K562 (cell line): ENCODE measurements around the gene OTOG. TPM values are rescaled to one million over a fixed set of nuclear protein-coding genes. Genes with fewer than 3 reads are reported as not detected.
A peak's percentile ranks its signal among the peaks of the same experiment; 100 is the strongest.

ENCODE experiments used
- ATAC-seq: fragments of 200-7000 bp; cut with Tn5 transposase; 3 replicates; pipeline ENCODE4 v1.9.1; 2020; ENCODE audit warnings: moderate library complexity
- BruUV-seq: library from RNA; stranded (reverse); fragments of 400-500 nt; replicated peaks from 2 replicates; lab custom pipeline; 2021; lab: Mats Ljungman, UMichigan
- CTCF ChIA-PET: fragments of 300-600 bp; formaldehyde crosslinking; extraction: SDS; loops from one replicate; lab custom pipeline; 2021; ENCODE audit warnings: low intra/inter-chr PET ratio; lab: Yijun Ruan, JAX
- POLR2A ChIA-PET: fragments of 300-600, 350-650 bp; sonication (Branson Sonifier 250); formaldehyde crosslinking; extraction: SDS; loops from one replicate; lab custom pipeline; 2021; ENCODE audit warnings: antibody characterized with exemption, inconsistent platforms; lab: Yijun Ruan, JAX
- DNase-seq, 4 experiments: peaks; one replicate each; pipeline versions ENCODE4 v3.0.0 to v3.0.0-alpha.2; 2011 to 2018; ENCODE audit warnings: low spot score in 3 of 4, mixed read lengths in 3 of 4; ENCODE audit errors: extremely low read depth in 1 of 4
- FAIRE-seq: peaks from 2 replicates; lab custom pipeline; 2011; peaks lifted over from hg19 to GRCh38; lab: Jason Lieb, UNC
- H2AFZ ChIP-seq: 2 replicates; pipeline ENCODE4 v1.6.0; 2011; ENCODE audit warnings: low read depth, low read length, control low read depth, inconsistent platforms
- H3K27ac ChIP-seq: fragments of 200-600 bp; 3 replicates; pipeline ENCODE4 v1.8.0; 2011; ENCODE audit warnings: low read depth, mild to moderate bottlenecking, control low read depth, inconsistent platforms, low read length, moderate library complexity, mixed read lengths; ENCODE audit errors: extremely low read depth
- H3K27me3 ChIP-seq, 2 experiments: fragments of 300-600 bp in 1 of 2; 2 replicates in 1 of 2; 3 replicates in 1 of 2; pipeline versions ENCODE4 v1.6.0 to v1.8.0; 2011; ENCODE audit warnings: inconsistent platforms in 2 of 2, low read length in 2 of 2, mild to moderate bottlenecking in 1 of 2, mixed read lengths in 1 of 2, moderate library complexity in 1 of 2; ENCODE audit not compliant: control insufficient read depth in 2 of 2, insufficient read depth in 2 of 2
- H3K36me3 ChIP-seq: fragments of 300-600 bp; 3 replicates; pipeline ENCODE4 v1.8.0; 2011; ENCODE audit warnings: mild to moderate bottlenecking, low read length, inconsistent platforms; ENCODE audit not compliant: control insufficient read depth, insufficient read depth
- H3K4me1 ChIP-seq, 2 experiments: fragments of 200-600 bp in 1 of 2; replicated peaks in 1 of 2; 2 replicates in 1 of 2; 3 replicates in 1 of 2; pipeline versions ENCODE4 v1.5.1 to v1.8.0; 2011; ENCODE audit warnings: inconsistent platforms in 2 of 2, low read length in 2 of 2, mild to moderate bottlenecking in 1 of 2, mixed read lengths in 1 of 2, moderate library complexity in 1 of 2; ENCODE audit not compliant: control insufficient read depth in 2 of 2, insufficient read depth in 2 of 2
- H3K4me2 ChIP-seq: 2 replicates; pipeline ENCODE4 v1.6.1; 2011; ENCODE audit warnings: low read length, control low read depth, inconsistent platforms, mixed read lengths; ENCODE audit not compliant: insufficient read depth
- H3K4me3 ChIP-seq: fragments of 200-600 bp; sonication (generic), shearing (Covaris generic); 2 replicates; pipeline ENCODE4 v1.5.1; 2016; ENCODE audit warnings: control low read depth, inconsistent platforms
- H3K79me2 ChIP-seq: fragments of 200-600 bp; 3 replicates; pipeline ENCODE4 v1.8.0; 2011; ENCODE audit warnings: low read length, inconsistent platforms; ENCODE audit not compliant: control insufficient read depth, insufficient read depth
- H3K9ac ChIP-seq, 2 experiments: 2 replicates each; pipeline versions ENCODE4 v1.6.0 to v1.6.1; 2011; ENCODE audit warnings: low read depth in 2 of 2, low read length in 2 of 2, control low read depth in 1 of 2, inconsistent platforms in 1 of 2, mild to moderate bottlenecking in 1 of 2, mixed read lengths in 1 of 2; ENCODE audit not compliant: insufficient read depth in 1 of 2
- H3K9me1 ChIP-seq: one replicate; pipeline ENCODE4 v1.6.0; 2011; ENCODE audit warnings: inconsistent platforms, mild to moderate bottlenecking, low read length, moderate library complexity; ENCODE audit not compliant: control insufficient read depth, insufficient read depth
- H3K9me3 ChIP-seq: replicated peaks from 2 replicates; pipeline ENCODE4 v1.5.1; 2011; ENCODE audit warnings: low read depth, low read length, inconsistent platforms; ENCODE audit not compliant: control insufficient read depth, insufficient read depth
- H4K20me1 ChIP-seq: replicated peaks from 2 replicates; pipeline ENCODE4 v1.6.1; 2011; ENCODE audit warnings: low read length, inconsistent platforms, mixed read lengths; ENCODE audit not compliant: control insufficient read depth, insufficient read depth
- DIDO1 ChIP-seq: fragments of 450-650 bp; IDR thresholded peaks from 2 replicates; pipeline ENCODE4 v1.6.1; 2016; ENCODE audit warnings: low read depth, missing biosample characterization, missing genetic modification characterization
- EGR1 ChIP-seq: fragments of 450-650 bp; conservative IDR thresholded peaks from 2 replicates; pipeline ENCODE4 v1.6.1; 2017; ENCODE audit warnings: mild to moderate bottlenecking
- FUS ChIP-seq: fragments of 200-400 bp; formaldehyde crosslinking; optimal IDR thresholded peaks from 2 replicates; pipeline ENCODE3; 2017; ENCODE audit warnings: low read depth, low read length
- GABPA ChIP-seq: fragments of 200-800 bp; sonication (Bioruptor generic); conservative IDR thresholded peaks from 2 replicates; pipeline ENCODE4 v1.6.1; 2016; ENCODE audit warnings: low read depth, missing genetic modification characterization, missing compliant biosample characterization
- HDAC1 ChIP-seq, 2 experiments: fragments of 450-650 bp; IDR thresholded peaks; 2 replicates each; pipeline ENCODE4 v1.6.1; 2016 to 2017; ENCODE audit warnings: inconsistent platforms in 1 of 2, mild to moderate bottlenecking in 1 of 2, moderate library complexity in 1 of 2
- MYBL2 ChIP-seq, 2 experiments: fragments of 450-650 bp in 1 of 2; sonication (generic) in 1 of 2; formaldehyde crosslinking in 1 of 2; IDR thresholded peaks; 2 replicates each; pipeline versions ENCODE4 v1.6.1 to v1.8.1; 2017 to 2022; ENCODE audit warnings: borderline replicate concordance in 1 of 2, inconsistent platforms in 1 of 2, low read depth in 1 of 2, mild to moderate bottlenecking in 1 of 2, missing genetic modification reagents in 1 of 2, moderate library complexity in 1 of 2
- PHTF2 ChIP-seq: fragments of 250-450 bp; sonication (Bioruptor Pico); IDR thresholded peaks from 2 replicates; pipeline ENCODE4 v1.5.0; 2021; ENCODE audit warnings: mild to moderate bottlenecking
- POLR3G ChIP-seq: IDR thresholded peaks from 2 replicates; pipeline ENCODE4 v1.6.1; 2011; ENCODE audit not compliant: insufficient read length, insufficient replicate concordance; ENCODE audit errors: extremely low read depth
- POU5F1 ChIP-seq: fragments of 150-350 bp; IDR thresholded peaks from 2 replicates; pipeline ENCODE4 v1.6.1; 2014; ENCODE audit warnings: borderline replicate concordance, low read length, low read depth, mild to moderate bottlenecking; ENCODE audit not compliant: partially characterized antibody
- RB1 ChIP-seq: fragments of 450-650 bp; IDR thresholded peaks from 2 replicates; pipeline ENCODE4 v1.6.1; 2017; ENCODE audit warnings: low read depth, mild to moderate bottlenecking
- RBM25 ChIP-seq: fragments of 200-400 bp; formaldehyde crosslinking; IDR thresholded peaks from 2 replicates; pipeline ENCODE4 v1.6.1; 2018; ENCODE audit warnings: low read length, low read depth, moderate library complexity; ENCODE audit not compliant: severe bottlenecking
- SIN3A ChIP-seq, 2 experiments: fragments of 150-350 bp in 1 of 2; IDR thresholded peaks; 2 replicates each; pipeline ENCODE4 v1.6.1; 2011 to 2016; ENCODE audit warnings: borderline replicate concordance in 2 of 2, low read depth in 2 of 2, low read length in 2 of 2, mild to moderate bottlenecking in 2 of 2, moderate library complexity in 2 of 2; ENCODE audit not compliant: control insufficient read depth in 1 of 2
- TAF15 ChIP-seq: fragments of 200-400 bp; formaldehyde crosslinking; IDR thresholded peaks from 2 replicates; pipeline ENCODE4 v1.6.1; 2017; ENCODE audit warnings: mild to moderate bottlenecking, low read depth, low read length, moderate library complexity
- ZNF263 ChIP-seq: sonication (generic); formaldehyde crosslinking; IDR thresholded peaks from 2 replicates; pipeline ENCODE4 v1.8.0; 2022; ENCODE audit warnings: mild to moderate bottlenecking, missing genetic modification reagents, borderline replicate concordance
- ZNF316 ChIP-seq: fragments of 450-650 bp; IDR thresholded peaks from 2 replicates; pipeline ENCODE4 v1.6.1; 2016
- ZNF408 ChIP-seq: fragments of 250-450 bp; sonication (Bioruptor Pico); IDR thresholded peaks from 2 replicates; pipeline ENCODE4 v1.4.0; 2020; ENCODE audit warnings: low read depth, mild to moderate bottlenecking, moderate library complexity
- ZSCAN29 ChIP-seq: fragments of 450-650 bp; IDR thresholded peaks from 2 replicates; pipeline ENCODE4 v1.6.1; 2017
- WGBS: fragments of 100-300 bp; shearing (Covaris generic); methylation state at CpG from one replicate; pipeline ENCODE4 v1.1.6; 2016; ENCODE audit warnings: low coverage, mixed read lengths; ENCODE audit not compliant: insufficient coverage; ENCODE audit errors: missing lambda C conversion rate; 5-methylcytosine and 5-hydroxymethylcytosine counted together
- in situ Hi-C: fragments of 300-500 bp; cut with MboI; formaldehyde crosslinking; loops from 4 replicates; pipeline ENCODE4 v1.15.0; 2018; ENCODE audit warnings: inconsistent platforms, mixed read lengths
- intact Hi-C: fragments of 100-400 bp; cut with micrococcal nuclease; formaldehyde crosslinking; loops from 2 replicates; pipeline ENCODE4 v1.14.2; 2022
- polyA plus RNA-seq, 8 experiments: library from polyadenylated mRNA; depleted of rRNA in 4 of 8; stranded (reverse) in 5 of 8; unstranded in 3 of 8; fragments of >200 nt; fragmentation: Nextera tagmentation in 2 of 8; fragmentation: Illumina TruSeq in 1 of 8; extraction: Ambion mirVana in 2 of 8; extraction: Trizol in 1 of 8; gene quantifications; 2 replicates each; pipeline versions ENCODE4 v1.2.1 to v1.2.3, GENCODE V29; 2011 to 2014; ENCODE audit warnings: inconsistent platforms in 1 of 8, missing spikeins in 1 of 8
- total RNA-seq, 7 experiments: library from RNA; depleted of rRNA in 6 of 7; stranded (reverse); fragments of >200 nt in 6 of 7; fragmentation: Illumina TruSeq in 2 of 7; extraction: Trizol in 2 of 7; gene quantifications; 2 replicates each; pipeline versions ENCODE4 v1.2.1 to v1.2.3, GENCODE V29; 2011 to 2021; ENCODE audit warnings: low replicate concordance in 1 of 7
- TF ChIP-seq, protein P1 (sequence below): fragments of 450-650 bp; IDR thresholded peaks from 2 replicates; pipeline ENCODE4 v1.7.1; 2018; ENCODE audit warnings: mild to moderate bottlenecking, low read depth; ENCODE audit not compliant: partially characterized antibody

Gene OTOG
- total and polyA plus RNA-seq, 9 of the 15 experiments (the other 6 are each of a cell fraction or from before 2014, with no cell fraction given) = not detected

DNA sequence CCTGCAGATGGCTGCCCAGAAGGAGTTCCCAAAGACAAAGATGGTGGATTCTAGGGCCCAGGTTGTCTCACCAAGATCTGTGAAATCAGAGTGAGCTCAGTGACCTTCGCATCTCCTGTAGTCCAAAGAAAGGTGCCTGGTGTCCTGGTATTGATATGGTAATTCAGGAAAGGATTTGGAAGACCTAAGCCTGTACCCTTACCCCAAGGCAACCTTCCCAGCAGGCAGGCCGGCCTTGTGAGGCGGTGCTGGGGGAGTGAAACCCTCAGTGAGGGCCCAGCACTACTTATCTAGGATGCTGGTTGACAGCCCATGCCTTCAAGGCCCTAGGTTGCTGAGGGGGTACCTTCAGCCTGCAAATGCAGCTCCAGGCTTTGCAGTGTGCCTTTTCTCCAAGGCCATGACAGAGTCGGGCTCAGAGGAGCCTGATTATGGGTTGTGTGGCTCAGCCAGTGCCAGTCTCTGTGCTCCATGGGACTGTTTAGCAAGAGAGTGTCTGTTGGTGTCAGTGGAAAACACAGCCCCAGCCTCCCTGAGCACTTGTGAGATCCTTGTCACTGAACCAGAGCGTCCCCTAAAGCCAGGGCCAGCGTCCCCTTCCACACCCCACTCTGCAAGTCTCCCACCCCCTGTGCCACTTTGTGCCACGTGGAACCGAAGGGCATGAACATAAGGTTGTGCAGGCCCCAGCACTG is 99.5 kb downstream of the OTOG start:
- BruUV-seq = no TSS peak
- H3K4me2 ChIP-seq = no peak overlapping the region
- CTCF ChIA-PET = no interaction called here

More for the DNA sequence above, 99.5 kb downstream of the OTOG start:
- in situ Hi-C loops = no loop called here
- intact Hi-C loops = no loop called here
- peaks cover 0 to 34% of the 10 kb centered on the region in 2 experiments; a peak in 3 of 5 replicates for H3K27me3 ChIP-seq
- H3K4me3 ChIP-seq = no peak overlapping the region
- no peak overlapping the region for H2AFZ ChIP-seq
- ATAC-seq (no peak), DNase-seq (peak in 1 of 4 experiments; percentile 3), FAIRE-seq (no peak)
- WGBS = 0% methylated on average over 8 of the region's 8 CpGs
- H3K9me1 ChIP-seq = no peaks in the 10 kb centered on the region
- H3K9me3 ChIP-seq = no peaks in the 10 kb centered on the region
- no peaks in the 10 kb centered on the region for H3K79me2 ChIP-seq
- no peaks in the 10 kb centered on the region; a peak in 1 of 5 replicates for H3K4me1 ChIP-seq
- POLR2A ChIA-PET = no interaction called here
- peaks cover 3% of the 10 kb centered on the region; the same call in 1 of the 2 replicates for H4K20me1 ChIP-seq
- H3K36me3 ChIP-seq = no peaks in the 10 kb centered on the region
- H3K9ac ChIP-seq = no peak overlapping the region
- TF ChIP-seq POLR3G = no peak
- no peak for TF ChIP-seq EGR1
- no peak for TF ChIP-seq MYBL2 (IDR thresholded peaks at IDR 0.05; ENCODE audit: low read depth)
- no peak for TF ChIP-seq MYBL2 (CRISPR knock-in tag; IDR thresholded peaks at IDR 0.05; ENCODE audit: borderline replicate concordance)
- no peak for TF ChIP-seq RB1
- no peak for TF ChIP-seq POU5F1
- no peak for TF ChIP-seq PHTF2 (CRISPR knock-in tag)
- TF ChIP-seq HDAC1 (IDR thresholded peaks at IDR 0.05) = no peak
- TF ChIP-seq RBM25 = no peak
- no peak for TF ChIP-seq SIN3A (IDR thresholded peaks at IDR 0.05; ENCODE audit: borderline replicate concordance in 2 of 2, control insufficient read depth in 1 of 2, low read depth in 2 of 2, low read length in 2 of 2)
- TF ChIP-seq, protein P1, sequence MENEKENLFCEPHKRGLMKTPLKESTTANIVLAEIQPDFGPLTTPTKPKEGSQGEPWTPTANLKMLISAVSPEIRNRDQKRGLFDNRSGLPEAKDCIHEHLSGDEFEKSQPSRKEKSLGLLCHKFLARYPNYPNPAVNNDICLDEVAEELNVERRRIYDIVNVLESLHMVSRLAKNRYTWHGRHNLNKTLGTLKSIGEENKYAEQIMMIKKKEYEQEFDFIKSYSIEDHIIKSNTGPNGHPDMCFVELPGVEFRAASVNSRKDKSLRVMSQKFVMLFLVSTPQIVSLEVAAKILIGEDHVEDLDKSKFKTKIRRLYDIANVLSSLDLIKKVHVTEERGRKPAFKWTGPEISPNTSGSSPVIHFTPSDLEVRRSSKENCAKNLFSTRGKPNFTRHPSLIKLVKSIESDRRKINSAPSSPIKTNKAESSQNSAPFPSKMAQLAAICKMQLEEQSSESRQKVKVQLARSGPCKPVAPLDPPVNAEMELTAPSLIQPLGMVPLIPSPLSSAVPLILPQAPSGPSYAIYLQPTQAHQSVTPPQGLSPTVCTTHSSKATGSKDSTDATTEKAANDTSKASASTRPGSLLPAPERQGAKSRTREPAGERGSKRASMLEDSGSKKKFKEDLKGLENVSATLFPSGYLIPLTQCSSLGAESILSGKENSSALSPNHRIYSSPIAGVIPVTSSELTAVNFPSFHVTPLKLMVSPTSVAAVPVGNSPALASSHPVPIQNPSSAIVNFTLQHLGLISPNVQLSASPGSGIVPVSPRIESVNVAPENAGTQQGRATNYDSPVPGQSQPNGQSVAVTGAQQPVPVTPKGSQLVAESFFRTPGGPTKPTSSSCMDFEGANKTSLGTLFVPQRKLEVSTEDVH = no peak
- no peak for TF ChIP-seq GABPA
- no peak for TF ChIP-seq DIDO1 (tag)
- TF ChIP-seq FUS = no peak
- TF ChIP-seq ZNF263 (CRISPR knock-in tag) = no peak
- TF ChIP-seq ZNF408 (CRISPR knock-in tag) = no peak
- TF ChIP-seq TAF15 = no peak
- TF ChIP-seq ZSCAN29 = no peak
- no peak for TF ChIP-seq ZNF316
- TF ChIP-seq, all 486 proteins: peak for 0
- H3K27ac ChIP-seq = no peak overlapping the region
